K562 (cell line): ENCODE data around the gene MUC5AC. TPM values are rescaled to one million over a fixed set of nuclear protein-coding genes. Genes with fewer than 3 reads are reported as not detected.

ENCODE experiments used
- ATAC-seq: fragments of 200-7000 bp; cut with Tn5 transposase; 3 replicates; pipeline ENCODE4 v1.9.1; 2020; ENCODE audit warnings: moderate library complexity
- BruUV-seq: library from RNA; stranded (reverse); fragments of 400-500 nt; replicated peaks from 2 replicates; lab custom pipeline; 2021; lab: Mats Ljungman, UMichigan
- CTCF ChIA-PET: fragments of 300-600 bp; formaldehyde crosslinking; extraction: SDS; loops from one replicate; lab custom pipeline; 2021; ENCODE audit warnings: low intra/inter-chr PET ratio; lab: Yijun Ruan, JAX
- POLR2A ChIA-PET: fragments of 300-600, 350-650 bp; sonication (Branson Sonifier 250); formaldehyde crosslinking; extraction: SDS; loops from one replicate; lab custom pipeline; 2021; ENCODE audit warnings: antibody characterized with exemption, inconsistent platforms; lab: Yijun Ruan, JAX
- DNase-seq, 4 experiments: peaks; one replicate each; pipeline versions ENCODE4 v3.0.0 to v3.0.0-alpha.2; 2011 to 2018; ENCODE audit warnings: low spot score in 3 of 4, mixed read lengths in 3 of 4; ENCODE audit errors: extremely low read depth in 1 of 4
- FAIRE-seq: peaks from 2 replicates; lab custom pipeline; 2011; peaks lifted over from hg19 to GRCh38; lab: Jason Lieb, UNC
- H2AFZ ChIP-seq: 2 replicates; pipeline ENCODE4 v1.6.0; 2011; ENCODE audit warnings: low read depth, low read length, control low read depth, inconsistent platforms
- H3K27ac ChIP-seq: fragments of 200-600 bp; 3 replicates; pipeline ENCODE4 v1.8.0; 2011; ENCODE audit warnings: low read depth, mild to moderate bottlenecking, control low read depth, inconsistent platforms, low read length, moderate library complexity, mixed read lengths; ENCODE audit errors: extremely low read depth
- H3K27me3 ChIP-seq, 2 experiments: fragments of 300-600 bp in 1 of 2; 2 replicates in 1 of 2; 3 replicates in 1 of 2; pipeline versions ENCODE4 v1.6.0 to v1.8.0; 2011; ENCODE audit warnings: inconsistent platforms in 2 of 2, low read length in 2 of 2, mild to moderate bottlenecking in 1 of 2, mixed read lengths in 1 of 2, moderate library complexity in 1 of 2; ENCODE audit not compliant: control insufficient read depth in 2 of 2, insufficient read depth in 2 of 2
- H3K36me3 ChIP-seq: fragments of 300-600 bp; 3 replicates; pipeline ENCODE4 v1.8.0; 2011; ENCODE audit warnings: mild to moderate bottlenecking, low read length, inconsistent platforms; ENCODE audit not compliant: control insufficient read depth, insufficient read depth
- H3K4me1 ChIP-seq, 2 experiments: fragments of 200-600 bp in 1 of 2; replicated peaks in 1 of 2; 2 replicates in 1 of 2; 3 replicates in 1 of 2; pipeline versions ENCODE4 v1.5.1 to v1.8.0; 2011; ENCODE audit warnings: inconsistent platforms in 2 of 2, low read length in 2 of 2, mild to moderate bottlenecking in 1 of 2, mixed read lengths in 1 of 2, moderate library complexity in 1 of 2; ENCODE audit not compliant: control insufficient read depth in 2 of 2, insufficient read depth in 2 of 2
- H3K4me2 ChIP-seq: 2 replicates; pipeline ENCODE4 v1.6.1; 2011; ENCODE audit warnings: low read length, control low read depth, inconsistent platforms, mixed read lengths; ENCODE audit not compliant: insufficient read depth
- H3K4me3 ChIP-seq: fragments of 200-600 bp; sonication (generic), shearing (Covaris generic); 2 replicates; pipeline ENCODE4 v1.5.1; 2016; ENCODE audit warnings: control low read depth, inconsistent platforms
- H3K79me2 ChIP-seq: fragments of 200-600 bp; 3 replicates; pipeline ENCODE4 v1.8.0; 2011; ENCODE audit warnings: low read length, inconsistent platforms; ENCODE audit not compliant: control insufficient read depth, insufficient read depth
- H3K9ac ChIP-seq, 2 experiments: 2 replicates each; pipeline versions ENCODE4 v1.6.0 to v1.6.1; 2011; ENCODE audit warnings: low read depth in 2 of 2, low read length in 2 of 2, control low read depth in 1 of 2, inconsistent platforms in 1 of 2, mild to moderate bottlenecking in 1 of 2, mixed read lengths in 1 of 2; ENCODE audit not compliant: insufficient read depth in 1 of 2
- H3K9me1 ChIP-seq: one replicate; pipeline ENCODE4 v1.6.0; 2011; ENCODE audit warnings: inconsistent platforms, mild to moderate bottlenecking, low read length, moderate library complexity; ENCODE audit not compliant: control insufficient read depth, insufficient read depth
- H3K9me3 ChIP-seq: replicated peaks from 2 replicates; pipeline ENCODE4 v1.5.1; 2011; ENCODE audit warnings: low read depth, low read length, inconsistent platforms; ENCODE audit not compliant: control insufficient read depth, insufficient read depth
- H4K20me1 ChIP-seq: replicated peaks from 2 replicates; pipeline ENCODE4 v1.6.1; 2011; ENCODE audit warnings: low read length, inconsistent platforms, mixed read lengths; ENCODE audit not compliant: control insufficient read depth, insufficient read depth
- ARNT ChIP-seq, 2 experiments: fragments of 450-650 bp; IDR thresholded peaks; 2 replicates each; pipeline ENCODE4 v1.6.1; 2016; ENCODE audit warnings: mild to moderate bottlenecking in 1 of 2
- CBX1 ChIP-seq: sonication (generic); IDR thresholded peaks from 2 replicates; pipeline ENCODE4 v1.6.1; 2016; ENCODE audit warnings: antibody characterized with exemption, low read depth, mild to moderate bottlenecking
- CBX8 ChIP-seq: fragments of 200-600 bp; sonication (generic); IDR thresholded peaks from 2 replicates; pipeline ENCODE4 v1.6.1; 2012; ENCODE audit warnings: borderline replicate concordance, mixed run types, low read depth, mild to moderate bottlenecking, moderate library complexity, mixed read lengths, low read length, control low read depth, inconsistent platforms; ENCODE audit not compliant: poor library complexity, severe bottlenecking; ENCODE audit errors: extremely low read depth
- CCNT2 ChIP-seq: IDR thresholded peaks from 2 replicates; pipeline ENCODE4 v1.6.1; 2011; ENCODE audit warnings: borderline replicate concordance, low read depth, mild to moderate bottlenecking, moderate library complexity, mixed read lengths, low read length; ENCODE audit not compliant: insufficient read length; ENCODE audit errors: extremely low read depth
- FOXA3 ChIP-seq, 2 experiments: fragments of 450-650 bp in 1 of 2; sonication (generic) in 1 of 2; formaldehyde crosslinking; IDR thresholded peaks in 1 of 2; conservative IDR thresholded peaks in 1 of 2; 2 replicates each; pipeline versions ENCODE4 v1.4.0 to v1.8.0; 2020 to 2022; ENCODE audit warnings: mild to moderate bottlenecking in 2 of 2, missing genetic modification reagents in 1 of 2
- JUN ChIP-seq, 2 experiments: sonication (generic) in 1 of 2; formaldehyde crosslinking in 1 of 2; IDR thresholded peaks; 2 replicates each; pipeline versions ENCODE4 v1.6.1 to v1.8.0; 2012 to 2022; ENCODE audit warnings: borderline replicate concordance in 2 of 2, mild to moderate bottlenecking in 2 of 2, improper control_type of control experiment in 1 of 2, low read depth in 1 of 2, low read length in 1 of 2, missing genetic modification reagents in 1 of 2
- PTTG1 ChIP-seq: fragments of 450-650 bp; IDR thresholded peaks from 2 replicates; pipeline ENCODE4 v1.6.1; 2016; ENCODE audit warnings: low read depth, mild to moderate bottlenecking, missing genetic modification characterization, missing compliant biosample characterization
- TSHZ1 ChIP-seq: fragments of 250-450 bp; sonication (Bioruptor Pico); IDR thresholded peaks from 2 replicates; pipeline ENCODE4 v1.4.0; 2020; ENCODE audit warnings: mild to moderate bottlenecking, moderate library complexity
- ZBTB43 ChIP-seq: sonication (generic); formaldehyde crosslinking; IDR thresholded peaks from 2 replicates; pipeline ENCODE4 v1.8.0; 2023; ENCODE audit warnings: mild to moderate bottlenecking, missing genetic modification reagents
- ZKSCAN8 ChIP-seq: fragments of 200-800 bp; sonication (Bioruptor generic); IDR thresholded peaks from 2 replicates; pipeline ENCODE4 v1.6.1; 2016; ENCODE audit warnings: missing genetic modification characterization, missing compliant biosample characterization
- ZNF146 ChIP-seq: IDR thresholded peaks from one replicate; pipeline ENCODE4 v1.6.1; 2018; ENCODE audit warnings: missing compliant biosample characterization; ENCODE audit not compliant: unreplicated experiment
- ZNF274 ChIP-seq: IDR thresholded peaks from 2 replicates; pipeline ENCODE4 v1.6.1; 2011; ENCODE audit warnings: low read depth, mild to moderate bottlenecking, low read length, moderate library complexity, borderline replicate concordance
- WGBS: fragments of 100-300 bp; shearing (Covaris generic); methylation state at CpG from one replicate; pipeline ENCODE4 v1.1.6; 2016; ENCODE audit warnings: low coverage, mixed read lengths; ENCODE audit not compliant: insufficient coverage; ENCODE audit errors: missing lambda C conversion rate; 5-methylcytosine and 5-hydroxymethylcytosine counted together
- in situ Hi-C: fragments of 300-500 bp; cut with MboI; formaldehyde crosslinking; loops from 4 replicates; pipeline ENCODE4 v1.15.0; 2018; ENCODE audit warnings: inconsistent platforms, mixed read lengths
- intact Hi-C: fragments of 100-400 bp; cut with micrococcal nuclease; formaldehyde crosslinking; loops from 2 replicates; pipeline ENCODE4 v1.14.2; 2022
- polyA plus RNA-seq, 8 experiments: library from polyadenylated mRNA; depleted of rRNA in 4 of 8; stranded (reverse) in 5 of 8; unstranded in 3 of 8; fragments of >200 nt; fragmentation: Nextera tagmentation in 2 of 8; fragmentation: Illumina TruSeq in 1 of 8; extraction: Ambion mirVana in 2 of 8; extraction: Trizol in 1 of 8; gene quantifications; 2 replicates each; pipeline versions ENCODE4 v1.2.1 to v1.2.3, GENCODE V29; 2011 to 2014; ENCODE audit warnings: inconsistent platforms in 1 of 8, missing spikeins in 1 of 8
- total RNA-seq, 7 experiments: library from RNA; depleted of rRNA in 6 of 7; stranded (reverse); fragments of >200 nt in 6 of 7; fragmentation: Illumina TruSeq in 2 of 7; extraction: Trizol in 2 of 7; gene quantifications; 2 replicates each; pipeline versions ENCODE4 v1.2.1 to v1.2.3, GENCODE V29; 2011 to 2021; ENCODE audit warnings: low replicate concordance in 1 of 7

Gene MUC5AC
- total and polyA plus RNA-seq, 9 of the 15 experiments (the other 6 are each of a cell fraction or from before 2014, with no cell fraction given): not detected

GRCh38 chr11:1231396-1232020, 73.8 kb downstream of the MUC5AC start:
- CTCF ChIA-PET: no interaction called here
- 4% methylated on average over 20 of the region's 22 CpGs for WGBS
- H4K20me1 ChIP-seq: 0 out of 2 replicates have a peak, but pooled peaks cover 3% of the 10 kb centered on the region
- TF ChIP-seq CBX1: no peak
- no peak for TF ChIP-seq ZNF274
- TF ChIP-seq FOXA3 (CRISPR knock-in tag; conservative IDR thresholded peaks at IDR 0.05 in 1 of 2, IDR thresholded peaks at IDR 0.05 in 1 of 2): no peak
- no peak for TF ChIP-seq ZBTB43
- no peak for TF ChIP-seq CBX8
- no peak for TF ChIP-seq ARNT (IDR thresholded peaks at IDR 0.05)
- TF ChIP-seq CCNT2: no peak
- TF ChIP-seq ZNF146 (CRISPR knock-in tag): no peak
- no peak for TF ChIP-seq TSHZ1
- TF ChIP-seq JUN (IDR thresholded peaks at IDR 0.05; ENCODE audit: borderline replicate concordance, low read depth, low read length): no peak
- no peak for TF ChIP-seq JUN (CRISPR knock-in tag; IDR thresholded peaks at IDR 0.05; ENCODE audit: borderline replicate concordance)
- no peak for TF ChIP-seq PTTG1 (tag)
- no peak for TF ChIP-seq ZKSCAN8 (CRISPR knock-in tag)

More at GRCh38 chr11:1231396-1232020, 73.8 kb downstream of the MUC5AC start:
- Histone ChIP-seq H3K9me1 (peaks cover 2% of the 10 kb centered on the region), H3K79me2 (no peaks in the 10 kb centered on the region), H3K4me3 (no peak overlapping the region), H2AFZ (no peak overlapping the region), H3K4me2 (no peak overlapping the region), H3K9ac (no peak overlapping the region), H3K27ac (no peak overlapping the region), H3K4me1 (peaks cover 0 to 64% of the 10 kb centered on the region in 2 experiments; a peak in 2 of 5 replicates), H3K9me3 (no peaks in the 10 kb centered on the region), H3K27me3 (peaks cover 0 to 52% of the 10 kb centered on the region in 2 experiments; a peak in 2 of 5 replicates), H3K36me3 (no peaks in the 10 kb centered on the region)
- ATAC-seq (no peak), DNase-seq (peak in 1 of 4 experiments; percentile 8), FAIRE-seq (no peak)
- intact Hi-C loops: no loop called here
- BruUV-seq: no TSS peak
- POLR2A ChIA-PET: interaction anchor here (1.1 kb wide), 1 partner anchor 235 kb away, joined by 4 read pairs; no protein-coding TSS in a partner anchor
- in situ Hi-C loops: no loop called here
